ENCODE measurements around the gene DLG1.
A peak's percentile ranks its signal among the peaks of the same experiment; 100 is the strongest.
"Not testable (repeated sequence)": the region's sequence is repeated elsewhere in the genome, so short reads cannot be mapped to it uniquely, and the experiment has no call there.

Gene DLG1

GRCh38 chr3:197239857-197240256 is 58.6 kb downstream of the DLG1 start:
- no peak for DNase-seq

- DNase-seq: no peak
These were observed 59.6 kb downstream of the DLG1 start for GRCh38 chr3:197238842-197239241.

GRCh38 chr3:197237897-197238296 is 60.5 kb downstream of the DLG1 start:
- DNase-seq: no peak

GRCh38 chr3:197236362-197236761 is 62.0 kb downstream of the DLG1 start:
- no peak for DNase-seq

DNA sequence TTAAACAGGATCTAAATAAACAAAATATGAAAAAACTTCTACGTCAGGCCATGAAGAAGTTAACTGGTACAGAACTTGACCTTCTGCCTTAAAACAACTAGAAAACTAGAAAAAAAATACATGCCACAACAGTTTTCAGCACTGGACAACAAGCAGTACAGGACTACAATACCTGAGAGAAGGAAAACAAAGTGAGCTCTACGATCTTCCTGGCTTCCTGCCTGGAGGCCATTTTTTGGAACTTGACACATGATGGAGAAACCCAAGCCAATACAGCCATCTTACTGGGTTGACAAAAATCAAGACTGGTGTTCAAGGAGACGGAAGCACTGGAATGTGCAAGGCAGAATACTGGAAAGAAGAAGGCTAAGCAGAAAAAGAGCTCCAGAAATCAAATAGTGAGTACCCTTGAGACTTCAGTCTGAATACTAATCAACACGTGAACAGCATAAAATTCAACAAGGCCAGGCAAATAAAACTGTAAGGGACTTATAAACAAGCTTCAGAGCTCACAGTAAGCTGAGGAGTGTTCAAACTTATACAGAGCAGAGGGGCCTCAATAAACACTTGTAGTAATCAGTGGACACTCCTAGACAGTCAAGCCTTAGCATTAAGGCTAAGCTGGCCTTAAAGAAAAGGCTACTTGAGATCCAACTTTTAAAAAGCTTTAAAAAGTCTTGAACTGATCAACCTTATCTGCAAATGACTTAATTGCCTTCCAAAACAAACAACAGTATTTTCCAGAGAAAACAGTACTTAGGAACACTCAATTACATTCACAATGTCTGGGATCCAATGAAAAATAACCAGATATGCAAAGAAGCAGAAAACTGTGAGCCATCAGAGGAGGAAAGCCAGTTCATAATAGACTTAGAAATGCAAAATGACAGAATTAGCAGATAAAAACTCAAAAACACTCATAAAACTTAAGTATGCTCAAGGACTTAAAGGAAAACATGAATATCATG is 63.2 kb downstream of the DLG1 start:
- DNase-seq: no peak

GRCh38 chr3:197231321-197231720 is 67.1 kb downstream of the DLG1 start:
- no peak for DNase-seq

- no peak for DNase-seq
These were observed 68.6 kb downstream of the DLG1 start for GRCh38 chr3:197229836-197230235.

GRCh38 chr3:197229178-197229577 is 69.2 kb downstream of the DLG1 start:
- DNase-seq: no peak

GRCh38 chr3:197227780-197228574 is 70.4 kb downstream of the DLG1 start:
- DNase-seq: no peak

GRCh38 chr3:197226179-197226578 is 72.2 kb downstream of the DLG1 start:
- DNase-seq: no peak

- no peak for DNase-seq
These were observed 72.8 kb downstream of the DLG1 start for GRCh38 chr3:197225579-197225978.

DNA sequence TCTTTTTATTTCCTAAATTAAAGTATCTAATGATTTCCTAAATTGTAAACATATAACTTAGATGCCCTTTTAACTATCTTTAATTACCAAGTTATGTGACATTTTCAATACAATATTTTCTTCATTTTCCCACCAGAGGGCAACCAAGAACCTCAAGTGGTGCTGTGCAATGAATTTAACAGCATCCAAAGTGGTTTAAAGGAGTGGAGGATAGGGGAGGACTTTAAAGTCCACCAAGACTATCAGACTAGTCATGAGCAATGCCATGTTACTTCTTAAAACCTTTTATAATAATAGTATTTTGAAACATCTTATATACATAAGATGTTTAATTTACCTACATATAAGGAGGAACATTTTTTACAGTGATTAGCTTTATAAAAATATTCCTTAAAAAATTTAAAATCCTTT is 74.4 kb downstream of the DLG1 start:
- peak; percentile 84 for DNase-seq

GRCh38 chr3:197222937-197223370 is 75.5 kb downstream of the DLG1 start:
- DNase-seq: no peak

GRCh38 chr3:197219619-197220018 is 78.8 kb downstream of the DLG1 start:
- DNase-seq: no peak

- no peak for DNase-seq
These were observed 80.2 kb downstream of the DLG1 start for GRCh38 chr3:197218210-197218609.

GRCh38 chr3:197216914-197217313 is 81.5 kb downstream of the DLG1 start:
- DNase-seq: no peak

GRCh38 chr3:197216169-197216860 is 82.1 kb downstream of the DLG1 start:
- no peak for DNase-seq

DNA sequence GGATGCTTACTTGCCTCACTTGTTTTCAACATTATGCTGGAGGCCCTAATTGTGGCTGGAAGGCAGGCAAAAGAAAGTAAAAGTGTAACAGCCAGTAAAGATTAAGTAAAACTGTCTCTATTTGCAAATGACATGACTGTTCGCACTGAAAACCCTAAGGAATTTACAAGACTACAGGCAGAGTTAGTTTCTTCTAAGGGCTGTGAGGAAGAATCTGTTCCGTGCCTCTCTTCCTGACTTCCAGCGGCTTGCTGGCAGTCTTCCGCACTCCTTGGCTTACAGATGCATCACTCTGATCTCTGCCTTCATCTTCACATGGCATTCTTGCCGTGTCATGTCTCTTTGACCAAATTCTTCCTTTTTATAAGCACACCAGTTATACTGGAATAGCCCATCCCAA is 86.1 kb downstream of the DLG1 start:
- no peak for DNase-seq

- DNase-seq: not testable (repeated sequence)
These were observed 86.7 kb downstream of the DLG1 start for GRCh38 chr3:197211698-197212097.

GRCh38 chr3:197209366-197210260 is 88.8 kb downstream of the DLG1 start:
- DNase-seq: no peak

DNA sequence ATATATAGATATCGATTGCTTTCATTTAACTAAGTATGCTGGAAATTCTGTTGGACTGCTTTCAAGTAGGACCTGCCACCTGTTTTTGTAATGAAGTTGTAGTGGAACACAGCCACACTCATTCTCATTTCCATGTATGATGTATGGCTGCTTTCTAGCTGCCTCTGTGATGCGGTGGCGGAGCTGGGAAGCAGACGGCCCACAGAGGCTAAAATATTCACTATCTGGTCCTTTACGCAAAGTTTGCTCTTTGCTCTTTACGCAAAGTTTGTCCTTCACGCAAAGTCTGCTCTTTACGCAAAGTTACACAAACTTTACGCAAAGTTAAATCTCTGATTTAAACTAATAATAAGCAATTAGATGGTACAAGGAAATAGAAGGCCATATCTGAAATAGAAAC is 91.5 kb downstream of the DLG1 start:
- no peak for DNase-seq

GRCh38 chr3:197205675-197206074 is 92.7 kb downstream of the DLG1 start:
- DNase-seq: no peak

All from NCI-H1105 treated with DMSO at 0.1 percent for 48 hours (cell line).